GM18502 (cell line): ENCODE measurements around the gene FXYD4.
A peak's percentile ranks its signal among the peaks of the same experiment; 100 is the strongest.
"Not testable (repeated sequence)": the region's sequence is repeated elsewhere in the genome, so short reads cannot be mapped to it uniquely, and the experiment has no call there.

Source experiments
- ATAC-seq: cut with Tn5 transposase; IDR thresholded peaks from one replicate; pipeline ENCODE4 v1.9.1; 2021; ENCODE audit warnings: mild to moderate bottlenecking; ENCODE audit not compliant: unreplicated experiment, poor library complexity

FXYD4 gene

DNA sequence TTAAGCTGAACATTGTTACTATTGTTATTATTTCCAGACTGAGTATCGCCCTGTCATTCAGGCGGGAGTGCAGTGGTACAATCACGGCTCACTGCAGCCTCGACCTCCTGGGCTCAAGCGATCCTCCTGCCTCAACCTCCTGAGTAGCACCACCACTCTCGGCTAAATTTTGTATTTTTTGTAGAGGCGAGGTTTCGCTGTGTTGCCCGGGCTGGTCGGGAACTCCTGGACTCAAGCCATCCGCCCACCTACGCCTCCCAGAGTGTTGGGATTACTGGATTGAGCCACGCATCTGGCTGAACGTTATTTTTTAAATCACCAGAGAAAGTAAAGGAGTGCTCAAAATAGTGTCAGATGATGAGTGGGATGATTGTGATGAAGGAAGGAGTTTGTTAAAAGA lies 38.9 kb downstream of the FXYD4 start:
- no peak for ATAC-seq

DNA sequence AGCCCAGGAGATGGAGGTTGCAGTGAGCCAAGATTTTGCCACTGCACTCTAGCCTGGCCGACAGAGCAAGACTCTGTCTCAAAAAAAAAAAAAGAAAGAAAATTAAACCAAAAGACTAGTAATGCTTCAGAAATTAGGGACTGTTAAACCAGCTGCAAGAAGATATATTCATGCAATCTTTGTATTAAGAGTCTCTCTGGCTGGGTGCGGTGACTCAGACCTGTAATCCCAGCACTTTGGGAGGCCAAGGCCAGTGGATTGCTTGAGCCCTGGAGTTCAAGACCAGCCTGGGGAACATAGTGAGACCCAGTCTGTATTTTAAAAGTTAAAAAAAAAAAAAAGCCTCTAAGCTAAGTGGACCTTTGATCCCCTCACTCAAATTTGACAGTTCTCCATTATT lies 40.1 kb downstream of the FXYD4 start:
- ATAC-seq: no peak

DNA sequence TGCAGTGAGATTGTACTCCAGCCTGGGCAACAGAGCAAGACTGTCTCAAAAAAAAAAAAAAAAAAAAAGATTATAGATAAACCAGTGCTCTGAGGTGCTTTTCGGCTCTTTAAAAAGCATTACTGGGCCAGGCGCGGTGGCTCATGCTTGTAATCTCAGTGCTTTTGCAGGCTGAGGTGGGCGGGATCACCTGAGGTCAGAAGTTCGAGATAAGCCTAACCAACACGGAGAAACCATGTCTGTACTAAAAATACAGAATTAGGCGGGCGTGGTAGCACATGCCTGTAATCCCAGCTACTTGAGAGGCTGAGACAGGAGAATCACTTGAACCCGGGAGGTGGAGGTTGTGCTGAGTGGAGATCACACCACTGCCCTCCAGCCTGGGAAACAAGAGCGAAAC lies 44.1 kb downstream of the FXYD4 start:
- no peak for ATAC-seq

DNA sequence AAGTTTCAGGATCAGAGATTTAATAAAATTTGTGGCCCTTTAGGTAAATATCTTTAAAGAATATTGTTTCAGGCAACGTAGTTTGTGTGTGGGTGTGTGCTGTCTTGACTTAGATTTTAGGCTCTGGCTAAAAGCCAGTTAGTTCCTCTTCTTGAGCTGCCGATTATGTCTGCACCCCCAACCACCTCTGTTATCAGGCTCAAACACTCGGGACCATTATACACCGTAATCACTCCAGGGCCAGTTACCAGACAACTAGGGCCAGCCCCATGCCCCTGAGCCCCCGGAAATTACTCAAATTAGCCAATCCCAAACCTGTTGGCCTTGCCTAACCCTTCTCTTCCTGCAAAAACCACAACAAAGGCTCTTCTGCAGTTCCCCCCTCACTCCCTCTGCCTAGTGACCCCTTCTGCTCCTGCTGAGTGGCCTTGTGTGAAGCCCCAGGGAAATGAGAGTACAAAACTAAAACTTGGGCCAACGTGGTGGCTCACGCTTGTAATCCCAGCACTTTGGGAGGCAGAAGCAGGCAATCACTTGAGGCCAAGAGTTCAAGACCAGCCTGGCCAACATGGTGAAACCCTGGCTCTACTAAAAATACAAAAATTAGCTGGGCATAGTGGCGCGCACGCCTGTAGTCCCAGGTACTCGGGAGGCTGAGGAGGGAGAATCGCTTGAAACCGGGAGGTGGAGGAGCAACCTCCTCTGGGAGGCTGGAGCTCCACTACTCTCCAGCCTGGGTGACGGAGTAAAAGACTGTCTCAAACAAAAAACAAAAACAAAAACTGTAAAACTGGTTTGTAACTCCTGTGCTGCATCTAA lies 46.7 kb downstream of the FXYD4 start:
- no peak for ATAC-seq

DNA sequence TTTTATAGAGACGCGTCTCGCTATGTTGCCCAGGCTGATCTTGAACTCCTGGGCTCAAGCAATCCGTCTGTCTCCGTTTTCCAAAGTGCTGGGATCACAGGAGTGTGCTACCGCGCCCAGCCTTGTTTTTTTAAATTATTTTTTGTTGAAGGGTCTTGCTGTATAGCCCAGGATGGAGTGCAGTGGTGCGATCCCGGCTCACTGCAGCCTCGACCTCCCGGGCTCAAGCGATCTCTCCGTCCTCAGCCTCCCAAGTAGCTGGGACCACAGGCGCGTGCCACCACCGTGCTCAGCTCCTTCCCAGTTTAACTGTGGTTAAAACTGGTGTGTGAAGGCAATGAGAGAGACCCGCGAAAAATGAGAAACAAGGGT lies 48.5 kb downstream of the FXYD4 start:
- ATAC-seq: no peak

DNA sequence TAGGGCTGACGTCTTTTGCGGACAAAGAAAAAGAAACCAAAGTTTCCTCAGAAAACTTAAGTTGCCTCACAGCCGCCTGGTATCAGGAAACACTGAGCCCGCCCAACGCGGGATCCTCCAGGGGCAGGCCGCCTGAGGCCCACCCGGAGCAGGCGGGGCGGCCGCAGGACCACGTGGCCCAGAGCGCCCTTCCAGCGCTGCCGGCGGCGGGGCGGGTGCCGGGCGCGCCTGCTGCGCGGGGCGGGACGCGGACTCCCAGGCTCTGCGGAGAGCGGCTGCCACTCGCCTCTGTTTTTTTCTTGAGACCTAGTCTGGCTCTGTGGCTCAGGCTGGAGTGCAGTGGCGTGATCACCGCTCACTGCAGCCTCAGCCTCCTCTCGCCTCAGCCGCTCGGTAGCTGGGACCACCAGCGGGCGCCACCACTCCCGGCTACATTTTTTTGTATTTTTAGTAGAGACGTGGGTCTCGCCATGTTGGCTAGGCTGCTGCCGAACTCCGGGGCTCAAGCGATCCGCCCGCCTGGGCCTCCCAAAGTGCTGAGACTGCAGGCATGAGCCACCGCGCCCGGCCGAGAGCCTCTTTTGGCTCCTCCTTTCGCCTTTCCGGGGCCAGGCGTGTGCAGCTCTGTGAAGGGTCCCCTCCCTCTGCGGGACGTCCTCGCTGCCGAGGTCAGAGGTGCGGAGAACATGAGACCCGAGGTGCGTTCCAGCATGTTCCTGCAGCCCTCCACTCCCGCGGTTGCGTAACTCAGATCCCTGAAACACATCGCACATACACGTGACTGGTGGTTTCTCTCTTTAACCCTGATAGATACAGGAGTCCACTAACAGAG lies 49.1 kb downstream of the FXYD4 start:
- ATAC-seq: peak; percentile 84

DNA sequence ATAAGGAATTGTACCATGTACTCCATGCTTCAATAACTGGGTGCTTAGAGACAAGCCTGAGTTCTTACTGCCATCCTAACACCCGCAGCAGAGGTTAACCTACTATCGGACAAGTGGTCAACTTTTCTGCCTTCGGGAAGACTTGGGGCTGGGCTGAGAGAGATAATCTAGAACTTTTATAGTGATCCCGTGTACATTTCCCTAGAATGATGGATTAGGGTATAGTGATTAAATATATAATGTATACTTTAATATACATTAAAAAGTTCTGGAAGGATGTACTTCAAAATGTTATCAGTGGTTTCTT lies 49.7 kb downstream of the FXYD4 start:
- ATAC-seq: no peak

DNA sequence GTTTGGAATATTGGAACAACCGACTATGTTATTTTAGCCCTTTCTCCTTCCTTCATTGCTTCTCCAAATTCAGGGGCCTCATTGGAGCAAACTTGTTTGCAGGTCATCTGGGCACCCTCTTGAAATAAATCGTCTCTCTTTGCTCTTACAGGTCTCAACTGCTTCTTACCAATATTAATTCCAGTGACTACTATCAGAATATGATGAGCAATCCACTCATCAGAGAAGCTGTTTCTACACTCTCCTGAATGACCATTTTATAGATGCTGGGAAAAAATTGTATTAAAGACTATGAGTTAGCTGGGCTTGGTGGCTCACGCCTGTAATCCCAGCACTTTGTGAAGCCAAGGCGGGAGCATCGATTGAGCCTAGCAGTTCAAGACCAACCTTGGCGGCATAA lies 50.1 kb downstream of the FXYD4 start:
- no peak for ATAC-seq

DNA sequence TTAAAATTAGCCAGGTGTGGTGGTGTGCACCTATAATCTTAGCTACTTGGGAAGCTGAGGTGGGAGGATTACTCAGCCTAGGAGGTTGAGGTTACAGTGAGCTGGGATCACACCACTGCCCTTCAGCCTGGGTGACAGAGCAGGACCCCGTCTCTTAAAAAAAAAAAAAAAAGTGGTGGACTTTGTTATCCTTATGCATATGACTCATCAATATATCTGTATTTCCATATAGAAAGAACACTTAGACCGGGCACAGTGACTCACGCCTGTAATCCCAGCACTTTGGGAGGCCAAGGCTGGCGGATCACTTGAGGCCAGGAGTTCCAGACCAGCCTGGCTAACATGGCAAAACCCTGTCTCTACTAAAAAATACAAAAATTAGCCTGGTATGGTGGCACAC lies 50.5 kb downstream of the FXYD4 start:
- ATAC-seq: not testable (repeated sequence)

DNA sequence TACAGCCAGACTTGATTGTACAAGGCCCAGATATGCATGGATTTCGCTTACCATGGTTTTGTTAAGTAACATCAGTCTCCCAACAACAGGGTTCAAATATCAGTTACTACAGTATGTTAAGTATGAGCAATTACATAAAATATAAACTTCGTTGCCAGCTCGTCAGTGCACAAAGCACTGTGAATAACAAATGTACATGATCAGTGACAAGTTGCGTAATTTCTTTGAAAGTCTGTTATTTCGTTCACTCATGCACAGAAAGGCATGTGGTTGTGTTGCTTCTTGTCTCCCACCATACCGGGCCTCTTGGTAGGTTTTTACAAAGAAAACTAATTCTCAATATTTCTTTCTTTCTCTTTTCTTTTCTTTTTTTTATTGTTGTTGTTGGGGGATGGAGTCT lies 53.0 kb downstream of the FXYD4 start:
- no peak for ATAC-seq
